Measurements from ENCODE around the gene MAPKAPK2. TPM values are rescaled to one million over a fixed set of nuclear protein-coding genes. Genes with fewer than 3 reads are reported as not detected.

Gene MAPKAPK2
- total RNA-seq, 1 experiment from 2014 or later, result 98.5 TPM

DNA sequence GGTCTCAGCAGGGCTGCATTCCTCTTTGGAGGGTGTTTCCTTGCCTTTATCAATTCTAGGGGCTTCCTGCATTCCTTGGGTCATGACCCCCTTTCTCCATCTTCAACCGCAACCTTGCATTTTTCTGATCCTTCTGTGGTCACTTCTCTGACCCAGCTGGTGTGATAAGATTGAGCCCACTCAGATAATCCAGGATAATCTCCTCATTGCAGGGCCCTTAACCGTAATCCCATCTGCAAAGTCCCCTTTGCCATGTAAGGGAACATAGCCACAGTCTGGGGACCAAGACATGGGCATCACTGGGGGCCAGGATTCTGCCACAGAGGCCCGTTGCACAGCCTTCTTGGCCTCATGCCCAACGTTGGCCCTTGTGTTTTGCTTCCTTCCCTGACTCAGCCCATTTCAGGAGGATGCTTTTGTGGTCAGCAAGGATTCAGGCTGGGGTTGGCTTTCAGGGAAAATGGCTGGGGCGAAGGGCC lies 50.9 kb downstream of the MAPKAPK2 start:
- Histone ChIP-seq H3K4me1 (ENCODE audit: insufficient read depth, low read length) (peaks cover 6% of the 10 kb centered on the region), H3K9ac (ENCODE audit: low read length) (no peak overlapping the region), H3K9me2 (replicated peaks; ENCODE audit: low read length) (no peaks in the 10 kb centered on the region), H3K79me2 (ENCODE audit: low read length) (no peaks in the 10 kb centered on the region), H3K4me3 (ENCODE audit: low read length) (no peak overlapping the region), H3K27ac (ENCODE audit: low read length) (no peak overlapping the region), H3K36me3 (ENCODE audit: low read depth, low read length) (peaks cover 25% of the 10 kb centered on the region; the same call in 1 of the 2 replicates), H3K27me3 (ENCODE audit: low read length) (no peaks in the 10 kb centered on the region), H3F3A (ENCODE audit: low read length, unreplicated experiment) (no peaks in the 10 kb centered on the region), H4K20me1 (ENCODE audit: low read length) (0 out of 2 replicates have a peak, but pooled peaks cover 3% of the 10 kb centered on the region), H2AFZ (ENCODE audit: low read length) (no peak overlapping the region), H3K9me3 (ENCODE audit: low read length) (no peaks in the 10 kb centered on the region), H3K4me2 (ENCODE audit: low read length) (no peak overlapping the region)
- TF ChIP-seq EZH2 (IDR thresholded peaks at IDR 0.05; ENCODE audit: low read length, unreplicated experiment), result no peak
- no peak for TF ChIP-seq EZH2phosphoT487 (IDR thresholded peaks at IDR 0.05; ENCODE audit: borderline replicate concordance, low read length)
- TF ChIP-seq, protein P1, sequence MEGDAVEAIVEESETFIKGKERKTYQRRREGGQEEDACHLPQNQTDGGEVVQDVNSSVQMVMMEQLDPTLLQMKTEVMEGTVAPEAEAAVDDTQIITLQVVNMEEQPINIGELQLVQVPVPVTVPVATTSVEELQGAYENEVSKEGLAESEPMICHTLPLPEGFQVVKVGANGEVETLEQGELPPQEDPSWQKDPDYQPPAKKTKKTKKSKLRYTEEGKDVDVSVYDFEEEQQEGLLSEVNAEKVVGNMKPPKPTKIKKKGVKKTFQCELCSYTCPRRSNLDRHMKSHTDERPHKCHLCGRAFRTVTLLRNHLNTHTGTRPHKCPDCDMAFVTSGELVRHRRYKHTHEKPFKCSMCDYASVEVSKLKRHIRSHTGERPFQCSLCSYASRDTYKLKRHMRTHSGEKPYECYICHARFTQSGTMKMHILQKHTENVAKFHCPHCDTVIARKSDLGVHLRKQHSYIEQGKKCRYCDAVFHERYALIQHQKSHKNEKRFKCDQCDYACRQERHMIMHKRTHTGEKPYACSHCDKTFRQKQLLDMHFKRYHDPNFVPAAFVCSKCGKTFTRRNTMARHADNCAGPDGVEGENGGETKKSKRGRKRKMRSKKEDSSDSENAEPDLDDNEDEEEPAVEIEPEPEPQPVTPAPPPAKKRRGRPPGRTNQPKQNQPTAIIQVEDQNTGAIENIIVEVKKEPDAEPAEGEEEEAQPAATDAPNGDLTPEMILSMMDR (conservative IDR thresholded peaks at IDR 0.05; ENCODE audit: low read depth, low read length), result no peak
- BruUV-seq (replicated peaks), result no TSS peak
- DNase-seq (no peak), ATAC-seq (no peak)
- intact Hi-C loops (cut with micrococcal nuclease), result loop anchor here (2.0 kb wide), 1 partner anchor 247 kb away; no protein-coding TSS in a partner anchor
- ChIA-PET CTCF (interaction anchor here (1.1 to 1.9 kb wide), 6 partner anchors 9 to 105 kb away, joined by 4 to 12 read pairs (median 6); no protein-coding TSS in a partner anchor), POLR2A (ENCODE audit: unreplicated experiment) (no interaction called here)

DNA sequence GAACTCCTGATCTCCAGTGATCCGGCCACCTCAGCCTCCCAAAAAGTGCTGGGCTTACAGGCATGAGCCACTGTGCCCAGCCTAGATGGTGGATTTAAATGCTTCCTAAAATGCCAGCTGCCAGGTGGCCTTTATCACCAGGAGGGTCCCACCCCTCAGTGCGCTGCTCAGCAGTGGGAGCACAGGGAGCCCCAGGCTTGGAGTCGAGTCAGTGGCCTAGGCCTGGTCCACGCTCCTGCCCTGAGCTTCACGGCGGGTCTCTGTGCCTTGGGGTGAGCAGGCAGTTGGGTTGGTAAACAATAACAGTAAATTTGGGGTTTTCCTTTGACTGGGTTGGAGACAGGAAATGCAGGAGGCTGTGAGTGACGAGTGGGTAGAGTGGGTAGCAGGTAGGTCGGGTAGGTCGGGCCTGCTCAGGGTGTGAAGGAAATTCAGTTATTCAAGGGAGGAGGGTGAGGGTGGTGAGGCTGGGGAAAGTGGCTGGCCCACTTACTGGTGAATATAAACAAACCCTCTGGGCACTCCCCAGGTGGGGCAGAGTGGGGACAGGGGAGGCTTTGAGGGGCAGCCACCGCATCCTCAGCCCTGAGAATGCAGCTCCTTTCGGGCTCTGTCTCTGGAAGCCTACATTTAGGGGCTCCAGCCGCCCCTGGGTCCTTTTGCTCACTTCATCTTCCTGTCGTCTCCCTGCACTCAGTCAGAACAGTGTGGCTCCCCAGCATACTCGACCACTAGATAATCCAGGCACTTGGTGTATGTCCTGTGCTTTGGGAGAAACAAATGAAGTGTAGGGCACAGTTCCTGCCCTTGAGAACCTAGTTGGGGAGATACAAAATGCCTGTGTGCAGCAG lies 52.4 kb downstream of the MAPKAPK2 start:
- no peak overlapping the region for H3K4me2 ChIP-seq (ENCODE audit: low read length)
- no peaks in the 10 kb centered on the region for H3F3A ChIP-seq (ENCODE audit: low read length, unreplicated experiment)
- CTCF ChIA-PET, result interaction anchor here (1.0 to 1.2 kb wide), 2 partner anchors 172 to 175 kb away, joined by 3 to 5 read pairs; no protein-coding TSS in a partner anchor
- no peak for ATAC-seq
- no peak for DNase-seq
- H3K27ac ChIP-seq (ENCODE audit: low read length), result no peak overlapping the region
- peaks cover 6% of the 10 kb centered on the region for H3K4me1 ChIP-seq (ENCODE audit: insufficient read depth, low read length)
- H3K79me2 ChIP-seq (ENCODE audit: low read length), result no peaks in the 10 kb centered on the region
- no peak overlapping the region for H3K9ac ChIP-seq (ENCODE audit: low read length)
- 0 out of 2 replicates have a peak, but pooled peaks cover 3% of the 10 kb centered on the region for H4K20me1 ChIP-seq (ENCODE audit: low read length)
- no peaks in the 10 kb centered on the region for H3K9me2 ChIP-seq (replicated peaks; ENCODE audit: low read length)
- POLR2A ChIA-PET (ENCODE audit: unreplicated experiment), result no interaction called here
- no peak for TF ChIP-seq EZH2 (IDR thresholded peaks at IDR 0.05; ENCODE audit: low read length, unreplicated experiment)
- no peak for TF ChIP-seq EZH2phosphoT487 (IDR thresholded peaks at IDR 0.05; ENCODE audit: borderline replicate concordance, low read length)
- TF ChIP-seq, protein P1 (conservative IDR thresholded peaks at IDR 0.05; ENCODE audit: low read depth, low read length), result no peak
- BruUV-seq (replicated peaks), result no TSS peak
- no peaks in the 10 kb centered on the region for H3K9me3 ChIP-seq (ENCODE audit: low read length)
- no peaks in the 10 kb centered on the region for H3K27me3 ChIP-seq (ENCODE audit: low read length)
- intact Hi-C loops (cut with micrococcal nuclease), result no loop called here
- H3K4me3 ChIP-seq (ENCODE audit: low read length), result no peak overlapping the region
- no peak overlapping the region for H2AFZ ChIP-seq (ENCODE audit: low read length)
- peaks cover 14% of the 10 kb centered on the region; the same call in 1 of the 2 replicates for H3K36me3 ChIP-seq (ENCODE audit: low read depth, low read length)
